MG63 (cell line): ENCODE measurements around the gene ZNF17. TPM values are rescaled to one million over a fixed set of nuclear protein-coding genes. Genes with fewer than 3 reads are reported as not detected.
"Not testable (repeated sequence)": the region's sequence is repeated elsewhere in the genome, so short reads cannot be mapped to it uniquely, and the experiment has no call there.

Source experiments
- DNase-seq: peaks from one replicate; pipeline ENCODE4 v3.0.0-alpha.2; 2020
- H3K27me3 ChIP-seq: fragments of 250-450 bp; sonication (Bioruptor Pico); 2 replicates; pipeline ENCODE4 v1.5.1; 2020; ENCODE audit warnings: mild to moderate bottlenecking, moderate library complexity
- H3K36me3 ChIP-seq: fragments of 250-450 bp; sonication (Bioruptor Pico); 2 replicates; pipeline ENCODE4 v1.5.1; 2020; ENCODE audit warnings: mild to moderate bottlenecking, moderate library complexity
- H3K4me3 ChIP-seq: fragments of 250-450 bp; sonication (Bioruptor Pico); 2 replicates; pipeline ENCODE4 v1.5.1; 2020; ENCODE audit warnings: mild to moderate bottlenecking, moderate library complexity
- H3K9me3 ChIP-seq: fragments of 250-450 bp; sonication (Bioruptor Pico); 2 replicates; pipeline ENCODE4 v1.5.1; 2020; ENCODE audit warnings: mild to moderate bottlenecking, moderate library complexity
- total RNA-seq: library from RNA; depleted of rRNA; stranded (reverse); fragments of >200 nt; shearing (Covaris generic); gene quantifications from 2 replicates; pipeline ENCODE4 v1.2.3, GENCODE V29; 2014; ENCODE audit warnings: low replicate concordance; rRNA removed

Gene ZNF17
- 7.9 and 15.9 TPM in 2 replicates for total RNA-seq

DNA sequence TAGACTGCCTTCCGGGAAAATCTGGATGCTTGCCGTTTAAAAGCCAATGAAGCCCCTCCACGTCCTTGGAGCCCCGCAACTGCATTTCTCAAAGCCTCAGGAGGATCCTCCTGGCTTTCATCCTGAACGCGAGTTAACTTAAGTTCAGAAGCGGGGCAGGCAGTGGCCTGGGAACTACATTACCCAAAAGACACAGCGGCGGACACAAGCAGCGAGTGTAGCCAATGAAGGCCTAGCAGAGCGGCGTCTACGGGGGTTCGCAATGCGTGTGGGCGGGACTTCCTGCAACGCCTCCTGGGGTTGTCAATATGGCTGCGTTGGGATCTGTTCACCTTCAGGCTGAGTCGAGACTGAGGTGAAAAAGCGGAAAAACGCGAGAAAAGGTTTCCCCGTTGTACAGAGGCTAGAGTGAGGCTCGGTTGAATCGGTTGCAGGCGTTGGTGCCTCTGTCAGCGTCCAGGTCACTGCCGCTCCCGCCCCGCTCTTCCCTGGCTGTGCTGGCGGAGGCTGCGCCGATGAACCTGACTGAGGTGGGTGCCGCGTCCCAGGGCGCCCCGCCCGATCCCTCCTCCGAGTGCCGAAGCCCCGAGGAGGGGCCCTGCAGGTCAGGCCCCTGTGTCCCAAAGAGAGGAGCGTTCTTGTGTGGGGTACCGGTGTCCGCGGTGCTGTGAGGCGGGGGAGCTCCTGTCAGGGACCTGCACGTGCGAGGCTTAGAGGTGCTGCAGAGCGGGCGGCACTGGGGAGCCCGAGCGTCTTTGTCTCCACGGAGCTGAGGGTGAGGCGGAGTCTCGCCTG is at the start of gene ZNF17:
Gene ZNF17 (plus strand): TSS at position 285 of the 795 bp plus-strand sequence. CDS start 2,455 bp downstream, outside the sequence.
- peak within 1 kb of the TSS; percentile 98 for H3K4me3 ChIP-seq
- peaks cover 15% of the 10 kb centered on the region for H3K36me3 ChIP-seq
- H3K9me3 ChIP-seq = no peaks in the 10 kb centered on the region
- H3K27me3 ChIP-seq = no peaks in the 10 kb centered on the region
- peak; percentile 96 for DNase-seq

GRCh38 chr19:57362419-57362818 is 48.5 kb upstream of the ZNF17 start:
- Histone ChIP-seq H3K36me3 (peaks cover 37% of the 10 kb centered on the region), H3K4me3 (peak overlapping the region; percentile 73), H3K27me3 (no peaks in the 10 kb centered on the region), H3K9me3 (peaks cover 4% of the 10 kb centered on the region)
- no peak for DNase-seq

DNA sequence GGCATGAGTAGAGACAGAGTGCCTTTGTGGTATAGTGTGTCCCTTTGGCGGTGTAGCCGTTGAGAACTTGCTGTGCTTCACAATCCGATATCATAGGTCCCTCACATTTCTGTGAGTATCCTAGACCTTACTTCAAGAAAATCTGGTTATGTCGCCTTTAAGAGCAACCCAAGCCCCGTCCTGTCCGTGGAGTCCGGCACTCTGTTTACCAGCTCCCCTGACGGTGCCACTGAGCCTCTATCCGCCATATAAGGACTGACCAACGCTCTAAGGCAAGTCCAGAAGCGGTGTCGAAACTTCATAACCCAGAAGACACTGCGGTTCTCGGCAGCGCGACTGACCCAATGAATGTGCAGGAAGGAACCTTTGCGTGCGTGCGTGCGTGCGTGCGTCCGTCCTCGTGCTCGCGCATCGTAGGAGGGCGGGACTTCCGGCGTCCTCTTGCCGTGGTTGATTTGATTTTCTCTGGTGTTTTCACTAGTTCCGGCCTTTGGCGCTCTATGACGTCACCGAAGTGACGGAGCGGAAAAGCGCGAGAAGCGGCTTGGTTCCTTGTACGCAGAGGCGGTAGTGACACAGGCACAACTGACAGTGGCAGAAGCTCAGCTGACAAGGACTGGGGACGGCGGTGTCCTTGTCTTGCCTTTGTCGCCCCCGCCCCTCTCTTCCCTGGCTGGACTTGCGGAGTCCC is 47.8 kb upstream of the ZNF17 start, which contains the start of the genes TRAPPC2B and ZNF547:
Gene TRAPPC2B (plus strand): TSS at position 555 of the 691 bp plus-strand sequence. CDS start 1,283 bp downstream, outside the sequence.
Gene ZNF547 (plus strand): TSS at position 555 of the 691 bp plus-strand sequence. CDS start 5,005 bp downstream, outside the sequence.
- DNase-seq = peak; percentile 99
- Histone ChIP-seq H3K27me3 (no peaks in the 10 kb centered on the region), H3K36me3 (peaks cover 30% of the 10 kb centered on the region), H3K9me3 (no peaks in the 10 kb centered on the region; the same call in 1 of the 2 replicates), H3K4me3 (peak within 1 kb of the TSS; percentile 73)

GRCh38 chr19:57363688-57364181 is 47.2 kb upstream of the ZNF17 start:
- H3K9me3 ChIP-seq = no peaks in the 10 kb centered on the region
- H3K27me3 ChIP-seq = no peaks in the 10 kb centered on the region
- peak overlapping the region; percentile 73 for H3K4me3 ChIP-seq
- peaks cover 24% of the 10 kb centered on the region for H3K36me3 ChIP-seq
- no peak for DNase-seq

GRCh38 chr19:57366776-57367175 is 44.2 kb upstream of the ZNF17 start:
- Histone ChIP-seq H3K9me3 (no peaks in the 10 kb centered on the region), H3K27me3 (no peaks in the 10 kb centered on the region), H3K4me3 (no peak overlapping the region), H3K36me3 (peaks cover 20% of the 10 kb centered on the region)
- no peak for DNase-seq

- Histone ChIP-seq H3K4me3 (no peak overlapping the region), H3K36me3 (peaks cover 67% of the 10 kb centered on the region), H3K9me3 (peaks cover 45% of the 10 kb centered on the region)
Measured at GRCh38 chr19:57374179-57374578, 36.8 kb upstream of the ZNF17 start.

GRCh38 chr19:57374647-57375046 is 36.3 kb upstream of the ZNF17 start:
- H3K9me3 ChIP-seq = peaks cover 50% of the 10 kb centered on the region
- H3K4me3 ChIP-seq, DNase-seq, H3K27me3 ChIP-seq: not testable (repeated sequence)
- H3K36me3 ChIP-seq = peaks cover 67% of the 10 kb centered on the region

More at GRCh38 chr19:57374179-57374578, 36.8 kb upstream of the ZNF17 start:
- H3K27me3 ChIP-seq = no peaks in the 10 kb centered on the region
- DNase-seq = no peak

GRCh38 chr19:57376151-57376550 is 34.8 kb upstream of the ZNF17 start:
- DNase-seq = no peak
- H3K27me3 ChIP-seq = no peaks in the 10 kb centered on the region
- H3K36me3 ChIP-seq = peaks cover 67% of the 10 kb centered on the region
- no peak overlapping the region for H3K4me3 ChIP-seq
- peaks cover 52% of the 10 kb centered on the region for H3K9me3 ChIP-seq

GRCh38 chr19:57377498-57378146 is 33.3 kb upstream of the ZNF17 start:
- Histone ChIP-seq H3K27me3 (no peaks in the 10 kb centered on the region), H3K9me3 (peaks cover 51% of the 10 kb centered on the region), H3K36me3 (peaks cover 54% of the 10 kb centered on the region), H3K4me3 (no peak overlapping the region)
- no peak for DNase-seq

DNA sequence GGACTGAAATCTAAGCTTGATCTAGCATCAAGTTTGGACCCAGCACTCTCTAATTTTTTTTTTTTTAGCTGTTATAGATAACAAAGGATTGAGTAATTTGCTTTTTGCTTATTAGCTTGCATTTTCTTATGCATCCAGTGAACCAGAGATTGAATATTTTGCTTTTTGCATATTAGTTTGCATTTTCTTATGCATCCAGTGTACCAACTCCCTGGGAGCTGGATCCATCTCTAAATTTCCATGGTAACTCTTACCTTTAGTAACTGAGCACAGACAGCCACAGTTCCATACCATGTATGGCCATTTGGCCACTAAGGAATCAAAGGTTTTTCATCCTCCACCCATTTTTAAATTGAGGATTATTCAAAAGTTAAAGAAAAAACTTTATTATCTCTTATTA is 30.0 kb upstream of the ZNF17 start:
- no peak overlapping the region for H3K4me3 ChIP-seq
- H3K27me3 ChIP-seq = no peaks in the 10 kb centered on the region
- H3K36me3 ChIP-seq = peaks cover 26% of the 10 kb centered on the region
- peaks cover 31% of the 10 kb centered on the region for H3K9me3 ChIP-seq
- no peak for DNase-seq

DNA sequence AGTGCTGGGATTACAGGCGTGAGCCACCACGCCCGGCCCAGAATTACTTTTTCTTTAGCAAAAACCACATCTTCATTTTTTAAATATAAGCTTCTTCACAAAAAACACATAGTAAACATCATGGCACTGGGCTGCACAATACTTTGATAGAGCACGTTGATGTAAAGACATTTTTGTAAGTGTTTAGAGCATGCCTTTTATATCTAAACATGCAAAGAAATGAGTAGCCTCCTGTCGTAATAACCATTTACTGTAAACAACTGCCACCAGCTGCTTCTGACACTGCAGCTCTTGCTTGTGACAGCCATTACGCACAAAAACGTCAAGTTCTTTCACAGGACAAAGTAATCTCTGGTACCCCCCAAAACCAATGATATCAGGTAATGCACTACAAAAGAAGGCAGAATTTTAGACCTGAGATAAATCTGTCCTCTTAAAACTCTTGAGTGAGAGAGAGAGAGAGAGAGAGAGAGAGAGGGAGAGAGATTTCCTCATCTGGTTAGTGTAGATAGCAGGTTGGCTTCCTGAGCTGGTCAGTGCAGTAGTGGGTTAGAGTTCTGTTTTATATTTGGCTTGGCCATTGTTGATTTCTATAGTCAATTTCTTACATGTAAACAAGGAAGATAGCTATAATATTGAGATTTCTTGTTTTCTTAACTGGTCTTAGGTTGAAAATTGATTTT is 28.0 kb upstream of the ZNF17 start:
- Histone ChIP-seq H3K4me3 (no peak overlapping the region), H3K9me3 (peaks cover 18% of the 10 kb centered on the region), H3K36me3 (peaks cover 6% of the 10 kb centered on the region), H3K27me3 (no peaks in the 10 kb centered on the region)
- no peak for DNase-seq

- Histone ChIP-seq H3K36me3 (peaks cover 24% of the 10 kb centered on the region), H3K27me3 (no peaks in the 10 kb centered on the region), H3K9me3 (peaks cover 9% of the 10 kb centered on the region), H3K4me3 (peak overlapping the region; percentile 95)
- no peak for DNase-seq
Measured at GRCh38 chr19:57389194-57389729, 21.7 kb upstream of the ZNF17 start.

GRCh38 chr19:57389730-57390598 is 21.0 kb upstream of the ZNF17 start, which contains the start of gene ZNF548:
ZNF548 (plus strand) TSS chr19:57389854; CDS start chr19:57390100, 246 bp downstream.
- DNase-seq = peak; percentile 97
- Histone ChIP-seq H3K9me3 (peaks cover 9% of the 10 kb centered on the region), H3K36me3 (peaks cover 29% of the 10 kb centered on the region), H3K4me3 (peak within 1 kb of the TSS; percentile 95), H3K27me3 (no peaks in the 10 kb centered on the region)

DNA sequence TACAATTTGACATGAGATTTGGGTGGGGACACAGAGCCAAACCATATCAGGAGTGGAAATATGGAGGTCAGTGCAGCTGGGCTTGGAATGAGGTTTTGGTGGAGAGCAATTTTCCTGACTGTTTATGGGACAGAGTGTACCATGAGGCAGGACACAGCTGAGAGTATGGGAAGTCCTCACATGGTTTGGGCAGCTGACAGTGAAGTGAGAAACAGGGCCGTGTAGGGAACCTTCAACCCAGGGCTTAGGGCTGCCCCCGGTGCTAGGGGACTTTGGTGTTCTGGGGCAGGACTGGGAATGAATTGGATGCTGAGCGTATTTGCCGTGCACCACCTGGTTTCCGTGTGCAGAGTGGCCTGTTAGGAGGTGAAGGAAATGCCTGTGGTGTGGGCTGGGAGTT is 15.3 kb upstream of the ZNF17 start:
- no peak for DNase-seq
- H3K9me3 ChIP-seq = peaks cover 27% of the 10 kb centered on the region
- H3K4me3 ChIP-seq = no peak overlapping the region
- no peaks in the 10 kb centered on the region for H3K27me3 ChIP-seq
- H3K36me3 ChIP-seq = peaks cover 72% of the 10 kb centered on the region

DNA sequence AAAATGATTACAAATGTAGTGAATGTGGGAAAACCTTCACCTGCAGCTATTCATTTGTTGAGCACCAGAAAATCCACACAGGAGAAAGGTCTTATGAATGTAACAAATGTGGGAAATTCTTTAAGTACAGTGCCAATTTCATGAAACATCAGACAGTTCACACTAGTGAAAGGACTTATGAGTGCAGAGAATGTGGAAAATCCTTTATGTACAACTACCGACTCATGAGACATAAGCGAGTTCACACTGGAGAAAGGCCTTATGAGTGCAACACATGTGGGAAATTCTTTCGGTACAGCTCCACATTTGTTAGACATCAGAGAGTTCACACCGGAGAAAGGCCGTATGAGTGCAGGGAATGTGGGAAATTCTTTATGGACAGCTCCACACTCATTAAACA is 12.1 kb upstream of the ZNF17 start:
- Histone ChIP-seq H3K36me3 (peaks cover 60% of the 10 kb centered on the region), H3K4me3 (no peak overlapping the region), H3K9me3 (peaks cover 25% of the 10 kb centered on the region), H3K27me3 (no peaks in the 10 kb centered on the region)
- DNase-seq = no peak
